A673 (cell line): ENCODE measurements around the gene ASGR2.

ENCODE experiments used
- CTCF ChIP-seq: fragments of 300-800, 200-600 bp; sonication (generic); conservative IDR thresholded peaks from 2 replicates; pipeline ENCODE4 v1.5.1; 2017; ENCODE audit warnings: low read depth, mild to moderate bottlenecking, antibody characterized with exemption, low read length, moderate library complexity, mixed read lengths
- EZH2 ChIP-seq: fragments of 200-600 bp; sonication (generic); IDR thresholded peaks from 2 replicates; pipeline ENCODE4 v1.6.1; 2017; ENCODE audit warnings: borderline replicate concordance, low read depth, mild to moderate bottlenecking, mixed read lengths, antibody characterized with exemption, low read length; ENCODE audit not compliant: poor library complexity, severe bottlenecking

GRCh38 chr17:7079581-7080455 lies 34.8 kb downstream of the ASGR2 start, which contains the start of gene CLEC10A:
- TF ChIP-seq CTCF (no peak), EZH2 (no peak)
